Measurements from ENCODE around the gene GSX2.

The GSX2 gene

DNA sequence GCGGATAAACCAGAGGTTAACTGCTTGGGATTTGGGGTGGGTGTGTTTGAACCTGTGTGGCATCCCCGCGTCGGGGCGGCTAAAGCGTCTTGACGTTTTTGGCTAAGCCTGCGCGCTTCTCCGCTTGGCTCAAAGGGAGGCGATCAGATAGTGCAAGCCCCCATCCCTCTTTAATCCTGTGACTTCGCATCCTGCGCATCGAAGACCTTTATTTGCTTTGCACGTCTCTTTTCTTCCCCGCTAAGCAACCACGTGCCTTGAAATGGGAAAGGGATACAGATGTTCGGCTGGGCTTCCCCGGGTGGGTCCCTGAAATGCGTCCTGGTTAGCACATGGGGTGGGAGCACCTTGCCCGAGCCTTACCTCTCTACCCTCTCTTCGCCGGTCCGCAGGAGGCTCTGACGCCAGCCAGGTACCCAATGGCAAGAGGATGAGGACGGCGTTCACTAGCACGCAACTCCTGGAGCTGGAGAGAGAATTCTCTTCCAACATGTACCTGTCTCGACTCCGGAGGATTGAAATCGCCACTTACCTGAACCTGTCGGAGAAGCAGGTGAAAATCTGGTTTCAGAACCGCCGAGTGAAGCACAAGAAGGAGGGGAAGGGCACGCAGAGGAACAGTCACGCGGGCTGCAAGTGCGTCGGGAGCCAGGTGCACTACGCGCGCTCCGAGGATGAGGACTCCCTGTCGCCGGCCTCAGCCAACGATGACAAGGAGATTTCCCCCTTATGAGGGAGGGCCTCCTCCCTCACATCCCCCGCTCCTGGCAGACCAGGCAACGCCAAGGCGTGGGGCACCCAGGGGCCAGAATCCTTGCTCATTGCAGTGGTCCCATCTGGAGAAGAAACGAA lies 1.5 kb downstream of the GSX2 start:
- H3K4me3 ChIP-seq (replicated peaks; ENCODE audit: low read depth, low read length): peak overlapping the region; percentile 33
- no peak for DNase-seq (ENCODE audit: extremely low read depth, low read depth)
- TF ChIP-seq, protein P1, sequence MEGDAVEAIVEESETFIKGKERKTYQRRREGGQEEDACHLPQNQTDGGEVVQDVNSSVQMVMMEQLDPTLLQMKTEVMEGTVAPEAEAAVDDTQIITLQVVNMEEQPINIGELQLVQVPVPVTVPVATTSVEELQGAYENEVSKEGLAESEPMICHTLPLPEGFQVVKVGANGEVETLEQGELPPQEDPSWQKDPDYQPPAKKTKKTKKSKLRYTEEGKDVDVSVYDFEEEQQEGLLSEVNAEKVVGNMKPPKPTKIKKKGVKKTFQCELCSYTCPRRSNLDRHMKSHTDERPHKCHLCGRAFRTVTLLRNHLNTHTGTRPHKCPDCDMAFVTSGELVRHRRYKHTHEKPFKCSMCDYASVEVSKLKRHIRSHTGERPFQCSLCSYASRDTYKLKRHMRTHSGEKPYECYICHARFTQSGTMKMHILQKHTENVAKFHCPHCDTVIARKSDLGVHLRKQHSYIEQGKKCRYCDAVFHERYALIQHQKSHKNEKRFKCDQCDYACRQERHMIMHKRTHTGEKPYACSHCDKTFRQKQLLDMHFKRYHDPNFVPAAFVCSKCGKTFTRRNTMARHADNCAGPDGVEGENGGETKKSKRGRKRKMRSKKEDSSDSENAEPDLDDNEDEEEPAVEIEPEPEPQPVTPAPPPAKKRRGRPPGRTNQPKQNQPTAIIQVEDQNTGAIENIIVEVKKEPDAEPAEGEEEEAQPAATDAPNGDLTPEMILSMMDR (IDR thresholded peaks at IDR 0.05; ENCODE audit: low read depth, low read length, missing control alignments): no peak

DNA sequence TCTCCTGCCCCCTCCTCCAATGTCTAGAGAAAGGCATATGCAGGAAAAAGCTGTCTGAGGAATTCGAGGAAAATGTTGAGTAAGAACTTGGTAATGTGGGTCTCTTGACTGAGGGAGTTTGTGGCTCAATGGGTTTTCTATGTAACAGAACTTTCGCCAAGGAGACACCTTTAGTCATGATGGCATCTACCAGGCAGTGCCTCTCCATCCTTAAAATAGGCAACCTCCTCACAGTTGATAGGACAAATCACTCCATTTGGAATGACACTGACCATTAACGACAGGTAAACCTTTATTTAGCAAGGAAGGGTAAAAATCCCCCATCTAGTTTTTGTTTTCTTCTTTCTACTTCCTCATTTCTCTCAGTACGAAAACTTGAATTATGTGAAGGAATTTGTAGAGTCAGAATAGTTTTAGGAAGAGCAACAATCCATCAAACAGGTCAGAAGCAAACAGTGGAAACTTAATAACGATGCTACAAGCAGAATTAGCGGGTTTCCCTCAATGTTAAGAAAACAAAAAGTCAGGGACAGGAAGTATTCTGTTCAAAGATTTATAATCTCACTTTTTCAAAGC lies 2.7 kb downstream of the GSX2 start:
- TF ChIP-seq, protein P1 (IDR thresholded peaks at IDR 0.05; ENCODE audit: low read depth, low read length, missing control alignments): no peak
- DNase-seq (ENCODE audit: extremely low read depth, low read depth): no peak
- no peak overlapping the region for H3K4me3 ChIP-seq (replicated peaks; ENCODE audit: low read depth, low read length)

DNA sequence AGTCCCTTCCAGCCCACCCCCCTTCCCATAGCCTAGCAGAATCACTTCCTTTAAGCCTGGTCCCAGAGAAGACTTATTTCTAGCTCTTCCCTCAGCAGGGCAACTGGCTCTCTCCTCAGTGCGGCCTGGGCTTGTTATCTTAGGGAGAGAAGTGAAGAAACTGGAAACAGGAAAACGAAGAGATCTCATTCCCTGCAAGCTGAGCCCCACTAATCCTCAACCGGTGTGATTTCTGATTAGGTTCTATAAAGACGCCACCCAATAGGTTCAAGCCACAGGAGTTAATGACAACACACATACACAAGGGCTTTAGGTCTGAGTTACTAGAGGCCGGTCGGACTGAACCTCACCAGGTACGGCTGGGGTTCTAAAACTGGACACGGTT lies 3.2 kb downstream of the GSX2 start:
- DNase-seq (ENCODE audit: extremely low read depth, low read depth): no peak
- no peak overlapping the region for H3K4me3 ChIP-seq (replicated peaks; ENCODE audit: low read depth, low read length)
- TF ChIP-seq, protein P1 (IDR thresholded peaks at IDR 0.05; ENCODE audit: low read depth, low read length, missing control alignments): no peak

DNA sequence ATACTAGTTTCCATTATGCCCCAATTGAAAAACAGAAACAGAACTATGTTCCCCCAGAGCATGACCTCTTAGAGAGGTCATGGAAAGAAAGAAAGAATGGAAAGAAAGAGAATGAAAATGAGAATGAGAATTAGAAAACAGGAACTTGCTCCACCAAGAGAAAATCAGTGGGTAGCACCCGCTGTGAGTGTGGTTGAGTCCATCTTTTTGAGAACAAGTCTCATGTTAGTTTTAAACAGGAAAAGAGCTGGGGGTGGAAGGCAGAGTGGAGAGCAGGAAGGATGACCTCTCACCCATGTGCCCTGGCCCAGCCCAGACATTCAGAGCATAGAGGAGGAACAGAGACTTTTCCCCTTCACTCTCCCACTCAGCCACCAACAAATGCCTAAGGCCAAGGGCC lies 4.9 kb downstream of the GSX2 start:
- DNase-seq (ENCODE audit: extremely low read depth, low read depth): no peak
- TF ChIP-seq, protein P1 (IDR thresholded peaks at IDR 0.05; ENCODE audit: low read depth, low read length, missing control alignments): no peak
- no peak overlapping the region for H3K4me3 ChIP-seq (replicated peaks; ENCODE audit: low read depth, low read length)

DNA sequence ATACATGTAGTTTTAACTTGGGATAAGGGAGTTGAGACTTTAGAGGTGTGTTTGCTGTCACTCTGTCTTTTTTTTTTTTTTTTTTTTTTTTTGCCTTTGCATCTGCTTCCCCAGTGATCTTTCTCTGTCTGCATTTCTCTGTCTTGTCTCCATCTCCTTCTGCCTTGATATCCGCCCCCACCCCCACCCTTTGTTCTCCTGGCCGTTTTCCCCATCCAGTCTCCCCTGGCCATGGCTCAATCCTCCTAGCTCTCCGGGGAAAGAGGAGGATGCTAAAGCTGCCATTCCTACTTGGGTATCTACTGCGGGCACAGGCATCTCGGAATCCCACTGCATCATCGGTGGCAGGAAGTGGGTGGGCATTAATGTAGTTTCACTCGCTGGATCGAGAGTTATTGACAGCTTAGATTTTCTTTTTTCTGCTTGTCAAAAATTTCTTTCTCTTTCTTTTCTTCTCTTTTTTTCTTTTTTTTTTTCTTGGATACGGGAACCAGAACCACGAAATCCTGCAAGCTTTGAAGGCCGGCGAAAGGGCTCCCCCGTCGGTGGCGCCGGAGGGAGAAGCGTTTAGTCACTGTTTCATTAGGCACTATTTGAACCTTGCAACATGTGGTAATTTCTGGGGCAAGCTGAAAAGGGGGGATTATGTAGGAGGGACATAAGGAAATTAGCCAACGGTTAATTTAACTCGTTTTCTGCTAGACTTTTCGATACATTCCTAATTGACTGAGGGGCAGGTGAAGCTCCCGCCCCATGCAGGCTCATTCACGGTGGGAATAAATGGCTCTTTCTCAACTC lies 8.2 kb downstream of the GSX2 start:
- TF ChIP-seq, protein P1 (IDR thresholded peaks at IDR 0.05; ENCODE audit: low read depth, low read length, missing control alignments): peak; percentile 9
- no peak overlapping the region for H3K4me3 ChIP-seq (replicated peaks; ENCODE audit: low read depth, low read length)
- no peak for DNase-seq (ENCODE audit: extremely low read depth, low read depth)

DNA sequence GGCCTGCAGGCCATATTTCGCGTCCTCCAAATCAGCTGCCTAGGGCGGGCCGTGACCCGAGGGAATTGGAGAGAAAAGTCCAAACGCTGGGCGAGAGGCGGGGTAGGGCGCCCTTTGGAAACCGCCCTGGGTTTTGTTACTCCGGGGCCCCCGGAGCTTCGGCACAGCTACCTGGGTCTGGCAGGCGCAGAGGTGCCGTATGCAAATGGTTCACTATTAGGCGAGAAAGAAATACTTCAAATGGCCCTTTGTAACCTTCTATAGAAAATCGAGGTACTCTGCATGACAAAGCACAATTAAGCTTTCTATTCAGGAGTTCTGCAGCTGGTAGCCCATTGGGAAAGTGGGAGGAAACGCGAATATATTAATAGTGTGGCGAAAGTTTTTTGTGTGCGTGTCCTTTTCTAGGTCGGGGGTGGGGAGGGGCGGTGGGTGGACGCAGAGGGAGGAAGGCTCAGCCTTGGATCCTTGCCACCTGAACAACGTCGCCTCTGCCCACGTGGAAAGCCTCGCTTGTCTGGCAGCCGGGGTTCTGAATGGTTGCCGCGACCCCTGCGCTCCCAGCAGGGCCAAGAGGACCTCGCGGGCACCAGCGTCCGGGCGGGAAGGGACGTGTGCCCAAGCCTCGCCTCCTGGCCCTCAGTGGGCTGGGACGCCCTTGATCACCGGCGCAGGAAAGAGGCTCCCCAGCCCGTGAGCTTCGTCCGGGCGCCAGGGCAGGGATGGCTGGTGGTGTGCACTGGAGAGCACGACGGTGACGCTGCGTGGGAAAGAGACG lies 9.5 kb downstream of the GSX2 start:
- TF ChIP-seq, protein P1 (IDR thresholded peaks at IDR 0.05; ENCODE audit: low read depth, low read length, missing control alignments): no peak
- H3K4me3 ChIP-seq (replicated peaks; ENCODE audit: low read depth, low read length): no peak overlapping the region
- no peak for DNase-seq (ENCODE audit: extremely low read depth, low read depth)
